GM20000 (cell line): ENCODE results near the gene RAP2C.

Source experiments
- DNase-seq: peaks from one replicate; pipeline ENCODE4 v3.0.0; 2012; ENCODE audit warnings: low spot score
- CTCF ChIP-seq: IDR thresholded peaks from 2 replicates; pipeline ENCODE4 v1.5.1; 2012; ENCODE audit warnings: mild to moderate bottlenecking, control low read depth; ENCODE audit errors: extremely low read depth, missing control alignments

The RAP2C gene

GRCh38 chrX:132235488-132235887, 16.2 kb upstream of the RAP2C start:
- no peak for TF ChIP-seq CTCF
- no peak for DNase-seq

- no peak for TF ChIP-seq CTCF
- no peak for DNase-seq
Observed at GRCh38 chrX:132231587-132231986, 12.3 kb upstream of the RAP2C start.

- TF ChIP-seq CTCF = no peak
- no peak for DNase-seq
Observed at GRCh38 chrX:132227383-132228112, 8.3 kb upstream of the RAP2C start.

GRCh38 chrX:132226169-132226568, 6.9 kb upstream of the RAP2C start:
- TF ChIP-seq CTCF = no peak
- DNase-seq = no peak

GRCh38 chrX:132218100-132218812, 991 bp downstream of the RAP2C start:
- DNase-seq = peak; percentile 85
- TF ChIP-seq CTCF = no peak

- TF ChIP-seq CTCF = no peak
- peak; percentile 78 for DNase-seq
Observed at GRCh38 chrX:132217203-132218073, 1.8 kb downstream of the RAP2C start.

- TF ChIP-seq CTCF = no peak
- no peak for DNase-seq
Observed at GRCh38 chrX:132216806-132217202, 2.4 kb downstream of the RAP2C start.
